HG02981 (cell line): ENCODE measurements around the gene RAB38.
A peak's percentile ranks its signal among the peaks of the same experiment; 100 is the strongest.

Source experiments
- ATAC-seq: cut with Tn5 transposase; IDR thresholded peaks from one replicate; pipeline ENCODE4 v1.9.1; 2021; ENCODE audit warnings: mild to moderate bottlenecking, moderate library complexity; ENCODE audit not compliant: unreplicated experiment

The RAB38 gene

DNA sequence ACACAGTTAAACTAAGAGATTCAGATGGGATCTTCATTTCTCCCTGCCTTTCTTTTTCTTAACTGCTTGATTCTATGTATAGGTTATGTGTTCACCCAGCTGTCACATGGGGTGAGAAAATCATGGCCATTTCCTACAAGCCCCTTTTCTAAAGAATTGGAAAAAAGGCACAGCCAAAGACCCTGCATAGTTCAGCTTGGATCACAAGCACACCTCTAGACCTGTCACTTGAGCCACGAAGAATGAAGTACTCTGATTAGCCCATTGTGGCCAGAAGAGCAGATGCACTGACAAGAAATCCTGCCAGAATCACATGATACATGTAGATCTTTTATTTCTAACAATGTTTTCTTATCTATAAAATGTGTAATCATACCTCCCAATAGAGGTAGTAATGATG lies 69.7 kb downstream of the RAB38 start:
- no peak for ATAC-seq

- peak; percentile 56 for ATAC-seq
Observed at GRCh38 chr11:88104408-88104807, 70.8 kb downstream of the RAB38 start.

- ATAC-seq, result peak; percentile 48
Observed at GRCh38 chr11:88103337-88104206, 71.7 kb downstream of the RAB38 start.

DNA sequence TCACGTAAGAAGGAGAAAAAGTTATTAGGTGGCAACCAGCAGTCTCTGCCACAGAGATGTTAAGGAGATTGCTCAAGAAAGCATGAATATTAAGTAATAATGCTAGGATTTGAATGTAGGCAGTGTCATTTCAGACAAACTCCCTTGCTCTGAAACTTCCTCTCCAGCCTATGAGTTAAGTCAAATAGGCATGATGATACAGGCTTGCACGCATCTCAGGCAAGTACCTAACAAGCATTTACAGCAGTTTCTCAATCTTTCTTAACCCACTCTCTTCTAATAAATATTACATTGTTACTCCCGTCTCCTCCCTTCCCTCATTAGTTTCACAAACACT lies 72.7 kb downstream of the RAB38 start:
- no peak for ATAC-seq

DNA sequence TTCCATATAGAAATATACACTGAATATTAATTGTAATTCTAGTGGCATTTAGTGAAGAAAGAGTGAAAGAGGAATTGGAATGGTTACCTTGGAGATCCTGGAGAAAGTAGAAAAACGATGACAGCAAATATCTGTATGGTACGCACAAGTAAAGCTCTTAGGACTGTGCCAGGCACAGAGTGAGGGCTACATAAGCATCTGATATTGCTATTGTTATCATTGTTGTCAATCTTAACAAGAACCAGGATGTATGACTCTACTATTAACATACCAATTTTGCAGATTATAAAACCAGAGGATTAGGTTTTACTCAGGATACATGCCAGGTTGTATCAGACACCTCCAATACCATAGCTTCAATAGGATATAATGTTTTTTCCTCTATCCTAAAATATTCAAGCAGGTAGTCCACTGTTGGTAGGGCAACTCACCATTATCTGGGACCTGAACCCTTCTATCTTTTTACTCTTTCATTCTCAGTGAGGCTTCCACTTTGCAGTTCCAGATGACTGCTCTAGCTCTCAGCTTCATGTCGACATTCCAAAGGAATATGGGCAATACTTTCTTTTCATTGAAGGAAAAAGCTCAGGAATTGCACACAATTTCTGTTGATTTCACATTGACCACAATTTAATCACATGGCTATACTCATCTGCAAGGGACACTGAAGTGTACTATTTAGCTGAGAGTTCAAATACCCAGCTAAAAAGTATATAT lies 73.2 kb downstream of the RAB38 start:
- no peak for ATAC-seq

GRCh38 chr11:88100151-88100550 lies 75.1 kb downstream of the RAB38 start:
- ATAC-seq, result no peak

- no peak for ATAC-seq
Observed at GRCh38 chr11:88098289-88098688, 77.0 kb downstream of the RAB38 start.

- no peak for ATAC-seq
Observed at GRCh38 chr11:88089134-88089533, 86.1 kb downstream of the RAB38 start.

DNA sequence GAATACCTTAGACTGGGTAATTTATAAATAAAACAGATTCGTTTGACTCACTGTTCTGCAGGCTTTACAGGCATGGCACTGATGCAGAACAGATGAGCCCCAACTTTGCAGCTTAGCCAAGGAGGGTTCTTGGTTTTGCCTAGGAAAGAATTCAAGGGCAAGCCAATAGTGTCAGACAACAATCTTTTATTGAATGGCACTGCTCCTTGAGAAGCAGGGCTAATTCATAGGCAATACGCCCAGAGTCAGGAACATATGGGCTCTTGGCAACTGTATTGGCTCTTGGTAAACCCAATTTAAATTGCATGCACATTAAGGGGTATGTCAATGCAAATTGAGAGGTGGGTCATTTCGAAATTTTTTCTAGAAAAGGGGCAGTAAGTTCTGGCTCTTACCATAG lies 87.9 kb downstream of the RAB38 start:
- no peak for ATAC-seq

DNA sequence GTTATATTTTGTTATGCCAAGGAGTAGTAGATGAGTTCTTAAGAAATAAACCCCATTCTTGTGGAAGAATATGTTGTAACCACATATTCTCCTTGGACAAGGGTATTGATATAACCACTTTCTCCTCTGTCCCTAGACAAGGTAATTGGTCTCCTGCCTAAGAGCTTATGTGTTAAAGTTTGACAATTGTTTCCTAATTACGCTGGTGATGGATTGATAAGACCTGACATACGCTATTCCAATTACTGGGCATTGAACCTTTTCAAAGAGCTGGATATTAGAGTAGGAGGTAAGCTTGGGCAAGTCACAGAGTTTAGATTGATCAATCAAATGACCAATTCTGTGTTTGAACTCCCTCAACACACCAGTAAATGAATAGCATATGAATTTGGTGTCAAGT lies 88.9 kb downstream of the RAB38 start:
- no peak for ATAC-seq

DNA sequence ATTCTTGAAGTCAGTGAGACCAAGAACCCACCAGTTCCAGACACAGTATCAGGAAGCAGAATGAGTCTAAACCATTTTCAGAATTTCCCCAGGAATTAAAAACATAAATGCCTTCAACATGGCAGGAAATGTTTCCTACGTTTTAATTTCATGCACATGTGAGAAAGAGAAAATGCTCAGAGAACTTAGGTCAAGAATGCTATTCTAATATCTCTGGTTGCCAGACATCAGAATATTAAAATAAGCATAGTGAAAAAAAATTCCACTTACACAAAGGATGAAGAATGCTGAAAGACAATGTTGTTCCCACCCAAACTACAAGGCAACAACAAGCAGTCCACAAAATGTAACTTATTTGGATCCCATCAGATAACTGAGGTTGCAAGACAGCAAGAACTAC lies 104.8 kb downstream of the RAB38 start:
- no peak for ATAC-seq

GRCh38 chr11:88068848-88069554 lies 106.2 kb downstream of the RAB38 start:
- no peak for ATAC-seq

DNA sequence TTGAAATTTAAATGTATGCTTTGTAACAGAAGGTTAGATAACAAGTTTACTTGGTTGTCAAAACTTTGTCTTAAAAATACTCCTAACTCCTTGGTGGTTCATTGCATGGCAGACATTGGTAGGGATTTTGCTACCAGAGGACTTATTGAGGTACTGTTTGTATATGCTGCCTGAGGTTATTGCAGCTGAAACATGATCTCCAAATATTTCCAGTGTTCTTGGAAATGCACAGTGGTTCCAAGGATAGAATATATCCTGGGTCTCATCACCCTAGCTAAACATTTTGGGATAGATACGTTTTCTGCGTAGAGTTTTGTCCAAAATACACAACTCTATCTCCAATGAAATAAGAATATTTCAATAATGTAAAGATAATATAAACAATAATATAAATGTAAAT lies 109.2 kb downstream of the RAB38 start:
- no peak for ATAC-seq

GRCh38 chr11:88064097-88064705 lies 111.0 kb downstream of the RAB38 start:
- ATAC-seq, result no peak
